Ascending aorta (tissue), 2 donors: ENCODE data around the gene PTPRR. TPM values are rescaled to one million over a fixed set of nuclear protein-coding genes. Genes with fewer than 3 reads are reported as not detected.

ENCODE experiments used
- DNase-seq, 2 donors: peaks; one replicate each; pipeline ENCODE4 v3.0.0-alpha.2; 2019; ENCODE audit warnings: low spot score in 2 of 2
- H3K27ac ChIP-seq, 2 donors: fragments of 200-600 bp; sonication (generic); one replicate each; pipeline ENCODE4 v1.5.1; 2016 to 2017; ENCODE audit warnings: mild to moderate bottlenecking in 1 of 2
- H3K27me3 ChIP-seq: fragments of 200-600 bp; sonication (generic); one replicate; pipeline ENCODE4 v1.5.1; 2017
- H3K36me3 ChIP-seq, 2 donors: fragments of 200-600 bp; sonication (generic); one replicate each; pipeline ENCODE4 v1.5.1; 2016
- H3K4me1 ChIP-seq, 2 donors: fragments of 200-600 bp; sonication (generic); one replicate each; pipeline ENCODE4 v1.5.1; 2016 to 2017; ENCODE audit warnings: mild to moderate bottlenecking in 1 of 2
- H3K4me3 ChIP-seq, 2 donors: fragments of 200-600 bp; sonication (generic); one replicate each; pipeline ENCODE4 v1.5.1; 2016 to 2017; ENCODE audit warnings: mild to moderate bottlenecking in 1 of 2
- H3K9me3 ChIP-seq, 2 donors: fragments of 200-600 bp; sonication (generic); one replicate each; pipeline ENCODE4 v1.5.1; 2016
- intact Hi-C: fragments of 100-400 bp; cut with DNase I; formaldehyde crosslinking; loops from one replicate; pipeline ENCODE4 v1.15.1; 2023
- total RNA-seq: library from RNA; depleted of rRNA; stranded (reverse); fragments of >200 nt; gene quantifications from one replicate; pipeline ENCODE4 v1.1.0, GENCODE V29; 2016
- TF ChIP-seq, protein P1 (sequence below), 3 experiments: fragments of 200-600 bp in 2 of 3; fragments of 450-650 bp in 1 of 3; sonication (generic) in 2 of 3; IDR thresholded peaks; one replicate each; pipeline ENCODE4 v1.5.1; 2016 to 2019; ENCODE audit warnings: antibody characterized with exemption in 3 of 3, mild to moderate bottlenecking in 1 of 3, moderate library complexity in 1 of 3

PTPRR gene
- total RNA-seq, 1 donor from 2014 or later, result not detected

DNA sequence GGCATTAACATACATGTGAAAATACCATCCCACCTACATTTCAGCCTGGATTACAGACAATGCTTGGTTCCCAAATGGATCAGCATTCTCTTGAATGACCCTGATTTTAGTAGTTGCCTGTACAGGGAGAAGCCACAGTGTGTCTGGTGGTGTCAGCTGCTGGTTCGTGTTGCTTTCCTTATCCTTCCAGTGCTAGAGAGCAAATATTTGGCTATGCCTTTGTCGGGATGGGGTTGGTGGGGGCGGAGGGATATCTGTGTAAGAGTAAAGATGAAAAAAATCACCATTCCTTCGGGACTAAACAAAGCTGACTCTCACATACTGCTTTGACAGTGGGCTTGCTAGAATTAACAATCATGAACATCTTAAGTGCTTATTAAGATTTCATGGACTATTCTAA, 96.0 kb downstream of the PTPRR start:
- no peak for DNase-seq
- no peak overlapping the region for H3K4me3 ChIP-seq
- no peaks in the 10 kb centered on the region for H3K36me3 ChIP-seq
- intact Hi-C loops, result no loop called here
- H3K27me3 ChIP-seq, result no peaks in the 10 kb centered on the region
- TF ChIP-seq, protein P1, sequence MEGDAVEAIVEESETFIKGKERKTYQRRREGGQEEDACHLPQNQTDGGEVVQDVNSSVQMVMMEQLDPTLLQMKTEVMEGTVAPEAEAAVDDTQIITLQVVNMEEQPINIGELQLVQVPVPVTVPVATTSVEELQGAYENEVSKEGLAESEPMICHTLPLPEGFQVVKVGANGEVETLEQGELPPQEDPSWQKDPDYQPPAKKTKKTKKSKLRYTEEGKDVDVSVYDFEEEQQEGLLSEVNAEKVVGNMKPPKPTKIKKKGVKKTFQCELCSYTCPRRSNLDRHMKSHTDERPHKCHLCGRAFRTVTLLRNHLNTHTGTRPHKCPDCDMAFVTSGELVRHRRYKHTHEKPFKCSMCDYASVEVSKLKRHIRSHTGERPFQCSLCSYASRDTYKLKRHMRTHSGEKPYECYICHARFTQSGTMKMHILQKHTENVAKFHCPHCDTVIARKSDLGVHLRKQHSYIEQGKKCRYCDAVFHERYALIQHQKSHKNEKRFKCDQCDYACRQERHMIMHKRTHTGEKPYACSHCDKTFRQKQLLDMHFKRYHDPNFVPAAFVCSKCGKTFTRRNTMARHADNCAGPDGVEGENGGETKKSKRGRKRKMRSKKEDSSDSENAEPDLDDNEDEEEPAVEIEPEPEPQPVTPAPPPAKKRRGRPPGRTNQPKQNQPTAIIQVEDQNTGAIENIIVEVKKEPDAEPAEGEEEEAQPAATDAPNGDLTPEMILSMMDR (IDR thresholded peaks at IDR 0.05), result no peak
- H3K4me1 ChIP-seq, result no peaks in the 10 kb centered on the region
- no peaks in the 10 kb centered on the region for H3K9me3 ChIP-seq
- H3K27ac ChIP-seq, result no peak overlapping the region

DNA sequence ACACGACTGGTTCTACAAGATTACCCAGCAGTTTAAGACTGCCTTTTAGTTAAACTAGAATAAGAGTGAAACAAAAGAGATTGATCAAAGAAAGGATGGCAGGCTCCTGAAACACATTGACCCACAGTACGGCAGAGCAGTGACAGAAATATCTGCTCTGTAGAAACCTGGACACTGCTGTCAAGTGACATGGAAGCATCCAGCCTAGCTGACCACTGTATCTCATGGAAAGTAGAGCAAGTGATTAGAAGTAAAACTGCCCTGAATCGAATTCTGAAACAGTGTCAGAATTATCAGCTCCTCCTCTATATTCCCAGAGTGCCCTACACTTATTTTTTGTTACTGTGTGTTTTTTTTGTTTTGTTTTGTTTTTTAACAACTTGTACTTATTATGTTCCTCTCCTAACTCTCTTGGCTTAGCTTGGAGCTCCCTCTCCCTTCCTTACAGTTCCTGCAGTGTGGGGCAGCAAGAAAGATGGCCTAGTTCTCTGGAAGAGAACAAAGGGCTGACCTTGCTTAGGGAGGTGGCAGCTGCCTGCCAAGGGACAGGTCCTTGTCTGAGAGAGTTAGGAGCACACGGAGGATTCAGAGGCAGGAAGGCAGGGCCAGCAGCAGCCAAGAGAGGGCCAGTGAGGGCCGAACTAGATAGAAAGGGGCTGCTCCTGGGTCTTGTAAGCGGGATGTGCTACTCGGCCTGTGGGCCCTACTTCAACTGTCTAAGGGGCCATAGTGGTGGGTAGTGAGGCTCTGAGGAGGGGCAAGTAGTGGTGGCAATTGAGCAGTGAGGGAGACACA, 97.2 kb downstream of the PTPRR start:
- no peak for DNase-seq
- no peak overlapping the region for H3K27ac ChIP-seq
- no peaks in the 10 kb centered on the region for H3K36me3 ChIP-seq
- no peak overlapping the region for H3K4me3 ChIP-seq
- TF ChIP-seq, protein P1 (IDR thresholded peaks at IDR 0.05), result no peak
- H3K27me3 ChIP-seq, result no peaks in the 10 kb centered on the region
- H3K4me1 ChIP-seq, result no peaks in the 10 kb centered on the region
- H3K9me3 ChIP-seq, result no peaks in the 10 kb centered on the region
- intact Hi-C loops, result no loop called here

DNA sequence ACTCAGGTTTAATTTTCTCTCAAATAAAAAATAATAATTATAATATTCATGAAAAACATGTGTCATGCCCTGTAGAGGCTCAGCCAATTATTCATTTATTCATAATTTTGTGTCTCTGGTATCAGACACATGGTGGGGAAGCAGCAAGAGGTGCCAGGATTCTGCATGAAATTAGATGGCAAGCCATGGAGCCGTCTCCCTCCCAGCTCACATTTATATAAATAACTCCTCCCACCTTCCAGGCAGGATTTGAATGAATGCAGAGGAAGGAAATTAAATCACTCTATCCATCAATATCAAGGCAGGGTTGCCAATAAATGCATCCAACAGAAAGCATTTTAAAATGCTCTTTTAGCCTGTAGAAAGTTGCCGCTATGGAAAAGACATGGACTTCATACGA, 98.1 kb downstream of the PTPRR start:
- TF ChIP-seq, protein P1 (IDR thresholded peaks at IDR 0.05), result no peak
- Histone ChIP-seq H3K27me3 (no peaks in the 10 kb centered on the region), H3K4me3 (no peak overlapping the region), H3K27ac (no peak overlapping the region), H3K36me3 (no peaks in the 10 kb centered on the region), H3K9me3 (no peaks in the 10 kb centered on the region), H3K4me1 (no peaks in the 10 kb centered on the region)
- no peak for DNase-seq
- intact Hi-C loops, result no loop called here

DNA sequence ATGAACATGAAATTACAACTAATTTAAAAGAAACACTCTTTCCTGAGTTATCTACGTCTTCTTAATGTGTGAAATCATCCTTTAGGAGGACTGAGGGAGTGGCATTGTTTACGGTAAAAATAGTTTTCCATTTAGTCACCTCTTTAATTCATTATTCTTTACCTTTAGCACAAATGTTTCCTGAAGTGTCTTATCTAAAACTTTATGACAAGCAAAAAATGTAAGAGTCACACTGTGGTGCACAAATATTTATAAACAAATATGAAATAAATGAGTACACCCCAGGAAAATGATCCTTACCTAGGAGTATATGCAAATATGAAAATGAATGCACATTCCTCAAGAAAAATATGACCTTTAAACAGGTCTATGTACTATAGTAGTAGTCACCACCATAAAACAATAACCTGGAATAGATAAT, 104.6 kb downstream of the PTPRR start:
- Histone ChIP-seq H3K36me3 (no peaks in the 10 kb centered on the region), H3K27ac (no peak overlapping the region), H3K9me3 (no peaks in the 10 kb centered on the region), H3K4me1 (no peaks in the 10 kb centered on the region), H3K27me3 (no peaks in the 10 kb centered on the region), H3K4me3 (no peak overlapping the region)
- DNase-seq, result no peak
- intact Hi-C loops, result no loop called here
- TF ChIP-seq, protein P1 (IDR thresholded peaks at IDR 0.05), result no peak

DNA sequence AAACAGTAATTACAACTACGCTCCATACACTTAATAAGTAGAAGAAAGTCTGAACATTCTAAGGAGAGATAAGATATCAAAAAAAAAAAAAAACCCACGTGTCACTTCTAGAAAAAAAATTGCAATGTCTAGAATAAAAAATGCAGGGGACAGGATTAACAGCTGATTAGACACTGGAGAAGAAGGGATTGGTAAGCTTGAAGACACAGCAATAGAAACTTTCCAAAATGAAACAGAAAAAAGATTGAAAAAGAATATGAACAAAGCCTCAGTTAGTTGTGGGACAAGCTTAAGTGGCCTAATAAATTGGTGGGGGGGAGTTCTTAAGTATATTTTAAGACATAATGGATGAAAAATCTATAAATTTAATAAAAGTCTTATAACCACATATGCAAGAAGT, 105.5 kb downstream of the PTPRR start:
- H3K27me3 ChIP-seq, result no peaks in the 10 kb centered on the region
- no peak overlapping the region for H3K4me3 ChIP-seq
- no peak for DNase-seq
- no peaks in the 10 kb centered on the region for H3K4me1 ChIP-seq
- no peak overlapping the region for H3K27ac ChIP-seq
- TF ChIP-seq, protein P1 (IDR thresholded peaks at IDR 0.05), result no peak
- H3K36me3 ChIP-seq, result no peaks in the 10 kb centered on the region
- no peaks in the 10 kb centered on the region for H3K9me3 ChIP-seq
- intact Hi-C loops, result no loop called here
